SKM-1 treated with dmso at 0.1 percent for 144 hours (cell line): ENCODE results near the gene LCP1.
A peak's percentile ranks its signal among the peaks of the same experiment; 100 is the strongest.

ENCODE experiments used
- DNase-seq: peaks from one replicate; lab custom pipeline; 2025; ENCODE audit not compliant: unreplicated experiment; lab: John Stamatoyannopoulos, UW

LCP1 gene

DNA sequence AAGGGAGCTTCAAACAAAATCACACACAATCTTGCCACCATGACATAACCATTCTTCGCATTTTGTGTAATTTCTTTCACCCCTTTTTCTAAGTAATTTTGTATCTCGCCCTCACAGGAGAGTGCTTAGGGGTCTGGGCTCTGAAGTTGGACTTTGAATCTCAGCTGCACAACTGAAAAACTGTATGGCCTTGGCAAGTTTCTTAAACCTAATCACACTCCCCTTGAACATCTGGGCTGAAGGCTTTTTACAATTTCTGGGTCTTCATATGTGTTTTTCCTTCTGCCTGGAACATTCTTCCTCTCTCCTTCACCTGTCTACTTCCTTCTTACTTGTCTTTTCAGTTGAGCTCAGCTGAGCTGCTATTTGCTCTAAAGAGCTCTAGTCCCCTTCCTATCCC lies 52.9 kb downstream of the LCP1 start:
- DNase-seq, result no peak

DNA sequence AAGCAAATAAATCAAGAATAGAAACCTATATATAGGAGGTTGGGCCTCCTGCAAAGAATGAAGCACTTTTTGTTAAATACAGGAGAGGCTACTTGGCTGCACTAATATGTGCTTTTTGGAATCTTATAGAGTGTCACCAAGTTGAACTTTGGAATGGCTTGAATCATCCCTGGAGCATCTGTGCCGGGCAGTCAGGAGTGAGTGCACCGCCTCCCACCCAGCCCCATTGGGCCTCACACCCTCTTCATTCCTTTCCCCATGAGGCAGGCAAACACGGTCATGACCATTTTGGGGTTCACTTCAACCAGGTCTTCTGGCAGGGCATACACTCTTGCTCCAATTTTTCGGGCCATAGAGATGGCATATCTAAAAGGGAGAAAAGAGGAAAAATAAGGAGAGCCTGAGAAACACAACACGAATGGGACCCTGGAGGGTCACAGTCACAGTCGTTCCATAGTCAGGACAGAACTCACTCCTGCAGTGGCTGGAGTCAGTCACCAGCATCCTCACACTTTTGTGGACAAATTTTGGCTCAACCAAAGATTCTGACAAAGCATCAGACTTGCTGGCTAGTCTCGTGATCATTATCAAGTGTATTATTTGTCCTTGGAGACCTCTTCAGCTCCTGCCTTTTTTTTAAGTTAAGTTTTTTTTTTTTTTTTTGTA lies 54.5 kb downstream of the LCP1 start:
- DNase-seq, result no peak

DNA sequence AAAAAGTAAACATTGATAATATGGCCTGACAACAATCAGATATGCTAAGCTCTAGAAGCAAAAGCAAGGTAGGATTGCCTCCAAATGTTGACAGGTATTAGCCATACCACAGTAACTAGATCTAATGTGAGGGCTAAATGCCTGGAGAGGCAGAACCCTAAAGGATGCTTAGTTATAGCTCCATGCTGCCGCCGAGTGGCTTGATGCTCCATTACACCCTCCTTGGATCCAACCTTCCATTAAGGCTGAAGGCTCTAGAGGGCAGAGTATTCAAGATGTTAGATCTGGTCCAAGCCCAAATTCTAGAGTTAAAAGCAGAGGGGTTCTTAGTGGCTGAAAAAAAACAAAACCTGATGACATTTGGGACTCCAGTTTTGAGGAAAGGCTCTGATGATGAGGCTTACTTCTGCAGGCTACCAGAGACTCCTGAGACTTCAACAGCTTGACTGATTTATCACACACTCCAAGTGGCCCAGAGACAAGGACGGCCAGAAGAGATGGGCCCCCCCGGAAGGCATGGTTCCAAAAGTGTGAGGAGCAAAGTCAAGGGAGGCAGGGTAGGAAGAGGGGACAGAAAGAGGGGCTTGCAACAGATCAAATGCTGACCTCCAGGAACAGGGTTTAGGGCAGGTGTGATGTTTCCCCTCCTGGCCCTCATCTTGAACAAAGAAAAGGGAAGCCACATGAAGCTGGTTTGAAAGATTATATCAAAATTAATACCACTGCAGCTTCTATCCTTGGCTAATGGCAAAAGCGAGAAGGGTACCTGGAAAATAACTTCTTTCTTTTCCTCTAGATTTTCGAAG lies 55.2 kb downstream of the LCP1 start:
- peak; percentile 79 for DNase-seq

DNA sequence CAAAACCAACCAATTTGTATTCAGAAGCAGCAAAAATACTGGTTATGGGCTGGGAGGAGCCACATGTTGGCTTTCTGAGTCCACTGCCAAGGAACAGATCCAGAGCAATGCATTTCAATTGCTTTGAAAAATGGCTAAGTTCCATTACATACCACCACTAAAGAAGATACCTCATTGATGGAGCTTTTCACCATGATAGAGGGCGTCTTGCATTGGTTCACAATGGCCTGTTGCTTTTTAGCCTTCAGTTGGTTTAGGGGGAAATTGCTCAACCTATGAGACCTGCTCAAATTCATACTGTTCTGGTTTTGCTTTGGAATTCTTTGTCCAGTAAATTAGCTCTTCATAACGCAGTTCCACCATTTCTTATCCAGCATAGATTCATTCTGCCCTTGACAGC lies 55.9 kb downstream of the LCP1 start:
- no peak for DNase-seq

DNA sequence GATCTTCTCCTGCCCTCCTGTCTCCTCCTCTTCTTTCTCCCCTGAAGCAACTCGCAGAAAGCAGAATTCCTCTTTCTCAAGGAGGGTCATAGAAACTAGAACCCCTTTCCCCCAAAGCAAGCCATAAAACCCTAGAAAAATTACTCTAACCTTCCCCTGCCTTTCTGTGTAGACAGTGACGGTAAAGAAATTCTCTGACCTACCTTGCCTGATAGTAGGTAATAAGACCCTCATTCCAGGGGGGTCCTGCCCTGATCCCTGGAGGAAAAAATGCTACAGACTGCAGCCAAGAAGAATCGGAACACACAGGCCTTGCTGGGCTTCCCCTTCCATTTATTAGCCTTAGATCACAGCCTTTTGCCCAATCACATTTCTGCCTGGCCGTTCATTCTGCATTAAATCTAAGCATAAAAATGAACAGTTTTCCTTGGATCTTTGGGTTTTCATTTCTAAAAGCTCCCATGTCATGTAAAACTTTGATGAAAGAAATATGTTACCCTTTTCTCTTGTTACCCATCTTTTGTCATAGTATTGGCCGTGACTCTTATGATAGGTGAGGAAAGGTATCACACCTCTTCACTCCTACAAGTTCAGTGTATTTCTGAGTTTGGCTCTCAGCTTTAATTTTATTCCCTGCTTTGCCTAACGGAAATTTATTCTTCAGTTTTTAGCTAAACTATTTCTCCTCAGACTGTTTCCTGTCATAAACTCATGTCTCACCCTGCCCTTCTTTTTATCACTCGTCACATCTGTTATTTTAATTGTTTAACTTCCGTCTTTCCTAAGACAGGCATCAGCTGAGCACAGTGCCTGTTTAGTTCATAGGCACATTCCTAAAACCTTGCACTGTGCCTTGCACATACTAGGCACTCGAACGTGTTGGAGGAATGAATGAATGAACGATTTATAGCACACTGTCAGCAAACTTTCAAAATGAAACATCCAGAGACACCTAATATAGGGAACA lies 56.7 kb downstream of the LCP1 start:
- DNase-seq, result no peak

DNA sequence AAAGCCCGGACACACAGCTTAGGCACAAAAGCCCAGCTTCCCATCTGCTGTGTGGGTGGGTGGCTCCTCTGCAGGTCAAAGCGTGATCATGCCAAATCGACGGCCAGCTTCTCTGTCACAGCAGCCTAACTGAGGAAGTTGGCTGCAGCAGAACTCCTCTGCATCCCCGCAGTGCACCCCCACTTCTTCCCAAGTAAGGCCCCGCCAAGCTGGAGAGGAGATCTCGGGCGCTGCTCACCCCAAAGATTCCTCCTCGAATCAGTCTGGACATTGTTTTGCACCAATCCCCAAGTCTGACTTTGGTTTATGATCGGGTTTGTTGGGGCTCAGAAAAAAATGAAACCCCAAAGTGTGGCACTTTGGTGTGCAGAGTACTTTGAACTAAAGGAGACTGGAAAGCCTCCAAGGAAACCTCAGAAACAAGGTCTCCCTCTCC lies 57.4 kb downstream of the LCP1 start:
- no peak for DNase-seq

DNA sequence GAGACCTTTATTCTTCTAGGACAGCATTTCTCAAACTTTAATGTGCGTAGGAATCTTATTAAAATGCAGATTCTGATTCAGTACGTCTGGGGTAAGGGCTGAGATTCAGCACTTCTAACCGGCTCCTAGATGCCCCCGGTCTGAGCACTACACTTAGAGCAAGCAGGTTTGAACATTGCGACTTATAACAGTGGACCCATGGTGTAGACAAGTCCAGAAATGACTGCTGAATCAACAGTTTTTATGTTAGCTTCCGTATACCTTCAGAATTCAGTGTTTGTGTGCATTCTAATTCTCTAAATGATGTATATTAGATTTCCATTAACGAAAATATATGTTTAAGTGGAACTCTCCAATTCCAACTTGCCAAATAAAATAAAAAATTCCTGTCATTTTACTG lies 59.7 kb downstream of the LCP1 start:
- no peak for DNase-seq

DNA sequence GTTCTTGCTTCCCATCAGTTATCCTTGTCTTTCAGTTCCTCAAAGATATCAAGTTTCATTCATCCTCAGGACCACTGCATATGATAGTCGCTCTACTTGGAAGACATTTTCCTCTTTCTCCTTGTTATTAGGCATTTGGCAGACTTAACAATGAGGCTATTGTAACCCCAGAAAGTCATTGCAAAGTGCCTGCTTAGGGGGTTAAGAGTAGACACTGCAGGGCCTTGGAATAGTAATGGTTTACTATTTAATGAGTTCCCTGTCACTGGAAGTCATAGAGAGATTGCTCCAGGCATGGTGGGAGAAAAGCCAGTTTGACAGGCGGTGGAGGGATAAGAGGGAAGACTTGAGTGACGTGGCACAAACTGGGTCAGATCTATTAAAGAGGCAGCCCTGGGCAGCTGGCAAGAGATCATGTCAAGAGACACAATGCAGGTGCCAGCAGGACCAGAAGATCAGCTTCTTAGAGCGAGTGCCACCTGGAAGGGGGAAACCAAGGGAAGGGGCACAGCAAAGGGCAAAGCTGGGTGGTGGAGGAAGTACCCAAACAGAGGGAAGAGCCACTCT lies 60.3 kb downstream of the LCP1 start:
- no peak for DNase-seq

DNA sequence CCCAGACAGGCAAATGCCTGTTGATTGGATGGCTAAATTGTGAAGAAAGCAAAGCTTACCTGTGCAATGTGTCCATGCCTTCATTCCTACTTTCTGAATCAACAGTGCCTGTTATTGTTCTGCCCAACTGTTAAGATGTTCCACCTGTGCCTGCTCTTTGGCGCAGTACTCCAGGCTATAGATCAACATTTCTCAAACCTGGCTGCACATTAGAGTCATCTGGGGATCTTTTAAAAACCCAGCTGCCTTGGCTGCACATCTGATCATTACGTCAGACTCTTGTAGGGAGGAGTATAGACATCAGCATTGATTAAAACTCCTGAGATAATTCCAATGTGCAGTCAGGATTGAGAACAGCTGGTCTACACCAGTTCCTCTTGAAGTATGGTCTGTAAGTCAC lies 60.9 kb downstream of the LCP1 start:
- no peak for DNase-seq

DNA sequence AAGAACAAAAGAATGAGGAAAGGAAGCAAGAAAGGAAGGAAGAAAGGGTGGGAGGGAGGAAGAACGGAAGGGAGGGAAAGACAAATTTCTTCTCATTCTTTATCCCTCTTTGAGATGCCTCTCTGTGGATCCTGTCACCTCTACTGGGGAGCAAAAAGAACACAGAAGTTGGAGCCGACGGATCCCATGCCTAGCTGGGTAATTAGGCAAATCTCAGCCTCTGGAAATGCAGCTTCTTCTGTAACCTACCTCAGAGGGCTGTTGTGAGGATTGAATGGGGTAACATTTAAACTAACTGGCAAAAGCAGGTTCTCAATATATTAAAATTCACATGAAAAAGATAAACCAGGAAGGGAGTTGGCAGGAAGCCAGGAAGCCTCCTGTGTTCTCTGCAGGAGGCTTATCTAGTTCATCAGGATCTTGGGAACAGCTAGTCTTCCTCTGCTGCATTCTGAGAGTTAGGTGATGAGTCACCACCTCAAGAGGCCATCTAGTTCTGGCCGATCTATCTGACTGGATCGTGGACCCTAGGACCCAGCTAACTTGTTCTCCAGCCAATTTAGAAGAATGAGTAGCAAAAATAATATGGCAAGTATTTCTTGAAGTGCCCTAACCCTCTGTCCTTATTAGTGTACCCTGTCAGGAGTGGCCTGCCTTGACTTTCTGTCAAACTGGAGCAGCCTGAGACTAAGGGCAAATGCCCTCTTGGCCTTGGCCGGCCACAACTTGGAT lies 61.9 kb downstream of the LCP1 start:
- no peak for DNase-seq

DNA sequence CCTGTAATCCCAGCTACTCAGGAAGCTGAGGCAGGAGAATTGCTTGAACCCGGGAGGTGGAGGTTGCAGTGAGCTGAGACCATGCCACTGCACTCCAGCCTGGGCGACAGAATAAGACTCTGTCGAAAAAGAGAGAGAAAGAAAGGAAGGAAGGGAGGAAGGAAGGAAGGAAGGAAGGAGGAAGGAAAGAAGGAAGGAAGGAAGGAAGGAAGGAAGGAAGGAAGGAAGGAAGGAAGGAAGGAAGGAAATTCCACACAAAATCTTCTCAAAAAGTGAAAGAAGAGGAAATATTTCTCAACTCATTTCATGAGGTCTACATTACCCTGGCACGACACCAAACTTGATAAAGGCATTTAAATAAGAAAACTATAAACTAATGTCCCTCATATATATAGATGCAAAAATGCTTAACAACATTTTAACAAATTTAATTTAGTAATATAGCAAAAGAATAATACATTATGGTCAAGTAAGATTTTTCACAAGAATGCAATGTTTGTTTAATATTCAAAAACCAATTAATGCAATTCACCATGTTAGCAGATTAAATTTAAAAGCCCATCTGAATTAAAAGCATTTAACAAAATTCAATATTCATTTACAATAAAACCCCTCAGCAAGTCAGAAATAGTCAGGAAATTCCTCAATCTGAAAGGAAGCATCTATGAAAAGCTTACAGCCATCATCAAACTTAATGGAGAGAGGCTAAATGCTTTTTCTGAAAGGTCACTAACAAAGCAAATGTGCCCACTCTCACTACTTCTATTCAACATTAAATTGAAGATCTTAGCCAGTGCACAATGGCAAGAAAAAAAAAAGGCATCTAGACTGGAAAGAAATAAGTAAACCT lies 65.1 kb downstream of the LCP1 start:
- no peak for DNase-seq

DNA sequence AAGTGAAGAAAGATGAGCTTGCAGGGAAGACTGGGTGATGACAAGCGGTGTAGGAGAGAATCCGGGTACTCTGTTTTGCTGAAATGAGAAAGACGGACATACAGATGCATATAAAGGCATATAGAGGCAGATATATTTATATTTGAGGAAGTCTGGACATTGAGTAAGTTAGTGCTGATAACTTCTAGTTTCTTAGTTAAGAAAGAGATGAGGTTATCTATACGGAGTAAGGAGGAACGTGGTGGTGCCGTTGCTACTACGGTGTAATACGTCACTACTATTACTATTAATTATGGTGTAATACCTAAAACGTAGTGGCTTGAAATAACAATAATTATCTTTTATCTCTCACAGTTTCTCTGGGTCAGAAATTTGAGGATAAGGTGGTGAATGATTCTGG lies 67.4 kb downstream of the LCP1 start:
- no peak for DNase-seq

DNA sequence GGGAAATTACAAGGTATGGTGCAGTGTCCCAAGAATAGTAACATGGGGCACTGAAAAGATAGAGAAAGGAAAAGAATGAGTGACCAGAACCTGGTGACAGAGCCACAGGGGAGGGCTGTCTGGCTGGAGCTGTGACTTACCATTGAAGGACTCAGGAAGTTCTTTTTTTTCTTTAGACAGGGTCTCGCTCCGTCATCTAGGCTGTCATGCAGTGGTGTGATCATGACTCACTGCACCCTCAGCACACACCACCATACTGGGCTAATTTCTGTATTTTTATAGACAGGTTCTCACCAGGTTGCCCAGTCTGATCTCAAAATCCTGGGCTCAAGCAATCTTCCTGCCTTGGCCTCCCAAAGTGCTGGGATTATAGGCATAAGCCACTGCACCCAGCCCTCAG lies 68.4 kb downstream of the LCP1 start:
- no peak for DNase-seq

DNA sequence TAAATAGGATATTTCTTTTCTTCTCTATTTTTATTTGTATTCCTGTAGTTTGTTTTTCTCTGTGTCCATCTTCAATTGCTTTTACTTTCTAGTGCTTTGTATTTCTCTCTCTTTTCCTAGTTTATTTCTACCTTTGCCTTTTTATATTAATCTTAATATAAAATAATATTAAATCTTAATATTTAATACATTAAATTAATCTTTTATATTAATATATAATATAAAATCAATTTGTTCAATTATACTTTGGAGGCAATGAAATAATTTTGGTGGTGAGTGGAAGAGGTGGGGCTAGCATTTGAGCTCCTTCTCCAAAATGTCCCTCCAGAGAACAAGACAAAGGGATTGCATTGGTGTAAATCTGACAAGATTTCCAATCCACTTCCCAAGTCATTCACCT lies 70.8 kb downstream of the LCP1 start:
- DNase-seq, result no peak

DNA sequence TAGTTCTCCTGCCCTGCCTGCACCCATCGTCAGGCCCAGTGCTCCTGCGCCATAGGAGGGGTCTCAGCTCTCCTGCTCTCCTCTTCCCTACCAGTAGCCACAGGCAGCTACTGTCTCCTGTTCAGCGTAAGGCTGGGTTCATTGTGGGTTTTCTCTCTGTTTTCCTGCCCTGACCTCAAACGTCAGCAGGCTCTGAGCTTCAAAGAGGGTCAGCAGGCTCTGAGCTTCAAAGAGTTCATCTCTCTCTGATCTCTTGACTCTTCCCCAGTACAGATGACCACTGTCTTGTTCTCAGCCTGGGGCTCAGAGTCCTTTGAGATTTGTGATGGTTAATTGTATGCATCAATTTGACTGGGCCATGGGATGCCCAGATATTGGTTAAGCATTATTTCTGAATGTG lies 72.5 kb downstream of the LCP1 start:
- no peak for DNase-seq

DNA sequence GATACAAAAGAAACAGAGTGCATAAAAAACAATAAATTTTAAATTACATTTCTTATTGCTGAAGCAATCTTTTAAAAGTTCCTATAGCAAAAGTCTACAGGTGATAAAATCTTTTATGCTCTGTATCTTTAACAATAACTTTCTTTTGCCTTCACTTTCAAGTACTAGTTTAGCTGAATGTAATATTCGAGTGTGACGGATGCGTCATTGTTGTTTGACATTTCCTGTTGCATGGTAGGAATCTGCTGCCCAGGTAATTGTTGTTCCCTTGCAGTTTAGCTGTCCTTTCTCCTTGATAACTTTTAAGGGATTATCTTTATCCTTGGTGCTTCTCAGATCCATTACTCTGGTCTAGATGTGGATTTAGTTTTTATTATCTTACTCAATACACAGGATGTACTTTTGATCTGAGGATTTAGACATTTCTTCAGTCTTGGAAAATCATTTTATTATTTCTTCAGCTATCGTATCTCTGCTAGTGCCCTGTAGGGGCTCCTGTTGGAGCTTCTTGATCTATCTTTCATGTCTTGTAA lies 75.1 kb downstream of the LCP1 start:
- no peak for DNase-seq

DNA sequence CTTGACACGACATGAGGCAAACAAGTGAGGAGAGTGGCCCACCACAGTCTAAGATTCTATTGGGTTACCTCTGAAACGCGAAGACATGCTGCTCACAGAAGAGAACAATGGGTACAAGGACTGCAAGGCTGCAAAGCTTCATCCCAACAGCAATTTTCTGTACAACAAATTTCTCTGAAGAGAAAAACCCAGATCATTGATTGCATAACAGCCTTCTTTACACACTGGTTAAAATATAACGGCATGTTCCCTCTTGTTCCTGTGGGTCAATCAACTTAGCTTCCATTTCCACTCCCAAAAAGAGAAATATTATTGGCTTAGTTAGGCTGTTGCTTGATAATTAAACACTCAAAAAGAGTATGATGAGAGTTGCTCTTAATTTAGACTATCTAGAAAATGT lies 77.1 kb downstream of the LCP1 start, which contains the start of gene CPB2:
Gene CPB2, minus strand, starts transcription at position 166 of the 400 bp plus-strand sequence. Its CDS starts 24 bp downstream, at position 142.
- DNase-seq, result no peak

DNA sequence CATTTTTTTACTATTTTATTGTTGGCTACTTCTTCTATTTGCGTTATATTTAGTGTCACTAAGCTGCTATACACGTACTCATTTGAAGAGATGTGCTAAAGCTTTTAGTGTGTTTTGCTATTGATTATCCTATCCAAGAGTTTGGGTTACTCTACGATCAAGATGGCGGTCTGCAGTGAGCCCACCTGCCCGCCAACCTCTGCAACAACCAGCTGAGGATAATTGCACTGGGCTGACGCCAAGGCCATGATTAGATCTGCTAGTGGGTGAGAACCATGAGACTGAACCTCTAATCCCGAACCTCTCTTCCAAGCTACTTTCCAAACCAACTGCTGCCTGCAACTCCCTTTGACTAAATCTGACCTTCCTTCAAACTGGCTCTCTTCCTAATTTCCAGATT lies 78.9 kb downstream of the LCP1 start:
- no peak for DNase-seq

DNA sequence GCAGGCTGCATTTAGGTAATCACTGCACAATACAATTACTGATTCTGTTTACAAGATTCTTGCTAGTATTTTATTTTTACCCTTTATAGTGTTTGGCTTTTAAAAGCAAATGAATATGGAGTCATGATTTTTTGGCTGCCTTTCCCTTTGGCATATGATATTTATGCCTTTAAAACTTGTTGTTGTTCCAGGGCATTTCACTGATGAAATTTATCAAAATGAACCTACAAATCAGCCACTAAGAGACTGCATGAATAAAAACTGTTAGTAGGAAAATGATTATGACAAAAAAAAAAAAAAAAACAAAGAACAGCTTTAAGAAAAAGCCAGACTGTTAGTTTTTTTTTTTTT lies 79.7 kb downstream of the LCP1 start:
- DNase-seq, result no peak
